ENCODE measurements around the gene CREB3L2. TPM values are rescaled to one million over a fixed set of nuclear protein-coding genes. Genes with fewer than 3 reads are reported as not detected.
"Not testable (repeated sequence)": the region's sequence is repeated elsewhere in the genome, so short reads cannot be mapped to it uniquely, and the experiment has no call there.

Gene CREB3L2
- 44.8 and 45.6 TPM in 2 replicates for total RNA-seq

GRCh38 chr7:138001529-138002095 is at the start of gene CREB3L2:
CREB3L2 (minus strand) TSS chr7:138002086; CDS start chr7:138001705, 381 bp downstream.
- no peaks in the 10 kb centered on the region for H3K9me3 Mint-ChIP-seq
- no peaks in the 10 kb centered on the region for H3K27me3 Mint-ChIP-seq
- DNase-seq: peak; percentile 90
- peaks cover 33% of the 10 kb centered on the region for H3K4me1 Mint-ChIP-seq
- H3K36me3 Mint-ChIP-seq (ENCODE audit: low read depth): peaks cover 16% of the 10 kb centered on the region
- intact Hi-C loops (cut with micrococcal nuclease): loop anchor here (1.0 to 10.0 kb wide), 8 partner anchors 8 to 1341 kb away; partner anchors contain the start of gene FMC1
- peak within 1 kb of the TSS; percentile 94 for H3K27ac Mint-ChIP-seq
- H3K4me3 Mint-ChIP-seq: peak within 1 kb of the TSS; percentile 87

- Mint-ChIP-seq H3K9me3 (peaks cover 7% of the 10 kb centered on the region), H3K27me3 (peaks cover 7% of the 10 kb centered on the region), H3K27ac (no peak overlapping the region), H3K4me3 (no peak overlapping the region), H3K4me1 (no peaks in the 10 kb centered on the region), H3K36me3 (ENCODE audit: low read depth) (no peaks in the 10 kb centered on the region)
- no peak for DNase-seq
- intact Hi-C loops (cut with micrococcal nuclease): no loop called here
These were observed 47.7 kb upstream of the CREB3L2 start for GRCh38 chr7:138049505-138050116.

- DNase-seq: no peak
- H3K36me3 Mint-ChIP-seq (ENCODE audit: low read depth): no peaks in the 10 kb centered on the region
- intact Hi-C loops (cut with micrococcal nuclease): no loop called here
- no peaks in the 10 kb centered on the region for H3K4me1 Mint-ChIP-seq
- no peak overlapping the region for H3K4me3 Mint-ChIP-seq
- peaks cover 7% of the 10 kb centered on the region for H3K9me3 Mint-ChIP-seq
- H3K27ac Mint-ChIP-seq: no peak overlapping the region
- peaks cover 8% of the 10 kb centered on the region for H3K27me3 Mint-ChIP-seq
These were observed 46.0 kb upstream of the CREB3L2 start for GRCh38 chr7:138047907-138048306.

- Mint-ChIP-seq H3K27me3 (peaks cover 12% of the 10 kb centered on the region), H3K4me1 (no peaks in the 10 kb centered on the region), H3K27ac (no peak overlapping the region), H3K4me3 (no peak overlapping the region), H3K9me3 (peaks cover 3% of the 10 kb centered on the region), H3K36me3 (ENCODE audit: low read depth) (no peaks in the 10 kb centered on the region)
- DNase-seq: no peak
- intact Hi-C loops (cut with micrococcal nuclease): no loop called here
These were observed 43.0 kb upstream of the CREB3L2 start for GRCh38 chr7:138044897-138045296.

GRCh38 chr7:138040063-138040462 is 38.2 kb upstream of the CREB3L2 start:
- H3K4me1 Mint-ChIP-seq; H3K36me3 Mint-ChIP-seq (ENCODE audit: low read depth); DNase-seq; H3K4me3 Mint-ChIP-seq; intact Hi-C loops (cut with micrococcal nuclease); H3K27ac Mint-ChIP-seq: not testable (repeated sequence)
- Mint-ChIP-seq H3K27me3 (peaks cover 14% of the 10 kb centered on the region), H3K9me3 (peaks cover 19% of the 10 kb centered on the region)

GRCh38 chr7:138036135-138036534 is 34.2 kb upstream of the CREB3L2 start:
- H3K27me3 Mint-ChIP-seq: peaks cover 14% of the 10 kb centered on the region
- DNase-seq: no peak
- H3K4me1 Mint-ChIP-seq: no peaks in the 10 kb centered on the region
- intact Hi-C loops (cut with micrococcal nuclease): no loop called here
- H3K9me3 Mint-ChIP-seq: peaks cover 20% of the 10 kb centered on the region
- peaks cover 4% of the 10 kb centered on the region for H3K36me3 Mint-ChIP-seq (ENCODE audit: low read depth)
- H3K27ac Mint-ChIP-seq: no peak overlapping the region
- H3K4me3 Mint-ChIP-seq: no peak overlapping the region

- Mint-ChIP-seq H3K27me3 (peaks cover 13% of the 10 kb centered on the region), H3K36me3 (ENCODE audit: low read depth) (peaks cover 4% of the 10 kb centered on the region), H3K9me3 (peaks cover 9% of the 10 kb centered on the region), H3K4me3 (no peak overlapping the region), H3K4me1 (no peaks in the 10 kb centered on the region), H3K27ac (no peak overlapping the region)
- no peak for DNase-seq
- intact Hi-C loops (cut with micrococcal nuclease): no loop called here
These were observed 31.4 kb upstream of the CREB3L2 start for GRCh38 chr7:138033241-138033640.

GRCh38 chr7:138032770-138033169 is 30.9 kb upstream of the CREB3L2 start:
- intact Hi-C loops (cut with micrococcal nuclease): no loop called here
- no peaks in the 10 kb centered on the region for H3K4me1 Mint-ChIP-seq

GRCh38 chr7:138032186-138032585 is 30.3 kb upstream of the CREB3L2 start:
- intact Hi-C loops (cut with micrococcal nuclease): no loop called here
- Mint-ChIP-seq H3K27ac (no peak overlapping the region), H3K27me3 (peaks cover 15% of the 10 kb centered on the region)

More at GRCh38 chr7:138032770-138033169, 30.9 kb upstream of the CREB3L2 start:
- no peak overlapping the region for H3K27ac Mint-ChIP-seq
- DNase-seq: no peak
- peaks cover 15% of the 10 kb centered on the region for H3K27me3 Mint-ChIP-seq
- peaks cover 9% of the 10 kb centered on the region for H3K9me3 Mint-ChIP-seq
- no peak overlapping the region for H3K4me3 Mint-ChIP-seq
- peaks cover 4% of the 10 kb centered on the region for H3K36me3 Mint-ChIP-seq (ENCODE audit: low read depth)

GRCh38 chr7:138030679-138031351 is 28.9 kb upstream of the CREB3L2 start:
- DNase-seq: no peak
- no peak overlapping the region for H3K4me3 Mint-ChIP-seq
- peaks cover 13% of the 10 kb centered on the region for H3K27me3 Mint-ChIP-seq
- intact Hi-C loops (cut with micrococcal nuclease): no loop called here
- no peaks in the 10 kb centered on the region for H3K4me1 Mint-ChIP-seq
- H3K27ac Mint-ChIP-seq: no peak overlapping the region
- no peaks in the 10 kb centered on the region for H3K36me3 Mint-ChIP-seq (ENCODE audit: low read depth)
- peaks cover 11% of the 10 kb centered on the region for H3K9me3 Mint-ChIP-seq

More at GRCh38 chr7:138032186-138032585, 30.3 kb upstream of the CREB3L2 start:
- Mint-ChIP-seq H3K4me1 (no peaks in the 10 kb centered on the region), H3K36me3 (ENCODE audit: low read depth) (peaks cover 4% of the 10 kb centered on the region), H3K9me3 (peaks cover 9% of the 10 kb centered on the region), H3K4me3 (no peak overlapping the region)
- DNase-seq: no peak

- Mint-ChIP-seq H3K4me3 (no peak overlapping the region), H3K9me3 (peaks cover 8% of the 10 kb centered on the region), H3K27ac (no peak overlapping the region), H3K27me3 (peaks cover 13% of the 10 kb centered on the region), H3K4me1 (no peaks in the 10 kb centered on the region), H3K36me3 (ENCODE audit: low read depth) (no peaks in the 10 kb centered on the region)
- intact Hi-C loops (cut with micrococcal nuclease): no loop called here
- DNase-seq: no peak
These were observed 28.1 kb upstream of the CREB3L2 start for GRCh38 chr7:138029941-138030340.

- Mint-ChIP-seq H3K27ac (no peak overlapping the region), H3K9me3 (peaks cover 6% of the 10 kb centered on the region), H3K4me1 (peaks cover under 1% of the 10 kb centered on the region), H3K36me3 (ENCODE audit: low read depth) (no peaks in the 10 kb centered on the region), H3K4me3 (no peak overlapping the region), H3K27me3 (peaks cover 13% of the 10 kb centered on the region)
- no peak for DNase-seq
- intact Hi-C loops (cut with micrococcal nuclease): no loop called here
These were observed 27.2 kb upstream of the CREB3L2 start for GRCh38 chr7:138029126-138029525.

- H3K9me3 Mint-ChIP-seq: peaks cover 13% of the 10 kb centered on the region
- no peak for DNase-seq
- H3K27me3 Mint-ChIP-seq: peaks cover 13% of the 10 kb centered on the region
- peaks cover 3% of the 10 kb centered on the region for H3K4me1 Mint-ChIP-seq
- no peak overlapping the region for H3K4me3 Mint-ChIP-seq
- no peak overlapping the region for H3K27ac Mint-ChIP-seq
- no peaks in the 10 kb centered on the region for H3K36me3 Mint-ChIP-seq (ENCODE audit: low read depth)
- intact Hi-C loops (cut with micrococcal nuclease): no loop called here
These were observed 25.2 kb upstream of the CREB3L2 start for GRCh38 chr7:138027100-138027499.

Measured in activated CD4-positive, alpha-beta T cell treated with anti-CD3 and anti-CD28 coated beads, Interleukin-2, amount 10 ng/mL, durations not matched to agents 24 days and 14 days (primary cell).